Measurements from ENCODE around the gene IFI30.

IFI30 gene

GRCh38 chr19:18150776-18151624, 22.6 kb upstream of the IFI30 start:
- POLR2A ChIA-PET = no interaction called here
- Histone ChIP-seq H3K4me1 (ENCODE audit: control extremely low read depth in 1 of 4, control insufficient read depth in 4 of 4, insufficient read depth in 4 of 4, low read length in 3 of 4) (peaks cover 0 to 32% (median 24%) of the 10 kb centered on the region in 4 experiments), H3K4me3 (ENCODE audit: control insufficient read depth in 1 of 7, extremely low read depth in 1 of 7, insufficient read depth in 4 of 7, low read depth in 2 of 7, low read length in 6 of 7) (peak overlapping the region in 2 of 7 experiments; percentile 80 to 92), H3K36me3 (ENCODE audit: control insufficient read depth in 4 of 4, insufficient read depth in 4 of 4, low read length in 3 of 4) (peaks cover 0 to 32% (median 12%) of the 10 kb centered on the region in 4 experiments), H3K9me3 (ENCODE audit: control extremely low read depth in 1 of 5, control insufficient read depth in 4 of 5, insufficient read depth in 2 of 5, low read depth in 1 of 5, low read length in 4 of 5) (no peaks in the 10 kb centered on the region), H3K27me3 (replicated peaks in 2 of 5; ENCODE audit: control insufficient read depth in 4 of 5, insufficient read depth in 5 of 5, low read length in 4 of 5) (no peaks in the 10 kb centered on the region), H3K27ac (ENCODE audit: insufficient read depth in 1 of 2, low read depth in 1 of 2, low read length in 2 of 2, poor library complexity in 1 of 2, severe bottlenecking in 2 of 2) (peak overlapping the region in 1 of 2 experiments; percentile 99)
- CTCF ChIA-PET = interaction anchor here (0.8 to 2.7 kb wide), 11 partner anchors 9 to 178 kb away, joined by 3 to 25 read pairs (median 5); no protein-coding TSS in a partner anchor
- 96% methylated on average over 16 of the region's 18 CpGs for WGBS (ENCODE audit: insufficient coverage)
- no peak for DNase-seq

- WGBS (ENCODE audit: insufficient coverage) = under 1% methylated on average over 22 of the region's 22 CpGs
- POLR2A ChIA-PET = interaction anchor here (0.6 to 1.2 kb wide), 2 partner anchors 40 to 178 kb away, joined by 3 read pairs; partner anchors contain the start of gene MPV17L2
- peak overlapping the region; percentile 98 to 99 for H3K27ac ChIP-seq (ENCODE audit: insufficient read depth in 1 of 2, low read depth in 1 of 2, low read length in 2 of 2, poor library complexity in 1 of 2, severe bottlenecking in 2 of 2)
- no peaks in the 10 kb centered on the region for H3K9me3 ChIP-seq (ENCODE audit: control extremely low read depth in 1 of 5, control insufficient read depth in 4 of 5, insufficient read depth in 2 of 5, low read depth in 1 of 5, low read length in 4 of 5)
- no peaks in the 10 kb centered on the region for H3K27me3 ChIP-seq (replicated peaks in 2 of 5; ENCODE audit: control insufficient read depth in 4 of 5, insufficient read depth in 5 of 5, low read length in 4 of 5)
- DNase-seq = peak; percentile 99 to 100 (median 99)
- peak overlapping the region; percentile 66 to 92 (median 82) for H3K4me3 ChIP-seq (ENCODE audit: control insufficient read depth in 1 of 7, extremely low read depth in 1 of 7, insufficient read depth in 4 of 7, low read depth in 2 of 7, low read length in 6 of 7)
- H3K4me1 ChIP-seq (ENCODE audit: control extremely low read depth in 1 of 4, control insufficient read depth in 4 of 4, insufficient read depth in 4 of 4, low read length in 3 of 4) = peaks cover 0 to 46% (median 33%) of the 10 kb centered on the region in 4 experiments
- CTCF ChIA-PET = interaction anchor here (1.1 to 2.7 kb wide), 7 partner anchors 11 to 40 kb away, joined by 3 to 25 read pairs (median 5); no protein-coding TSS in a partner anchor
- peaks cover 0 to 38% (median 9%) of the 10 kb centered on the region in 4 experiments for H3K36me3 ChIP-seq (ENCODE audit: control insufficient read depth in 4 of 4, insufficient read depth in 4 of 4, low read length in 3 of 4)
These were observed 21.2 kb upstream of the IFI30 start for GRCh38 chr19:18152442-18152816.

GRCh38 chr19:18152817-18153555, 20.6 kb upstream of the IFI30 start, which contains the start of gene PIK3R2:
Gene PIK3R2, plus strand, starts transcription at chr19:18153163. Its CDS starts 2,717 bp downstream, at chr19:18155880.
- Histone ChIP-seq H3K9me3 (ENCODE audit: control extremely low read depth in 1 of 5, control insufficient read depth in 4 of 5, insufficient read depth in 2 of 5, low read depth in 1 of 5, low read length in 4 of 5) (no peaks in the 10 kb centered on the region), H3K27me3 (replicated peaks in 2 of 5; ENCODE audit: control insufficient read depth in 4 of 5, insufficient read depth in 5 of 5, low read length in 4 of 5) (no peaks in the 10 kb centered on the region), H3K4me1 (ENCODE audit: control extremely low read depth in 1 of 4, control insufficient read depth in 4 of 4, insufficient read depth in 4 of 4, low read length in 3 of 4) (peaks cover 0 to 51% (median 36%) of the 10 kb centered on the region in 4 experiments), H3K27ac (ENCODE audit: insufficient read depth in 1 of 2, low read depth in 1 of 2, low read length in 2 of 2, poor library complexity in 1 of 2, severe bottlenecking in 2 of 2) (peak within 1 kb of the TSS; percentile 98 to 99), H3K4me3 (ENCODE audit: control insufficient read depth in 1 of 7, extremely low read depth in 1 of 7, insufficient read depth in 4 of 7, low read depth in 2 of 7, low read length in 6 of 7) (peak within 1 kb of the TSS; percentile 66 to 92 (median 82)), H3K36me3 (ENCODE audit: control insufficient read depth in 4 of 4, insufficient read depth in 4 of 4, low read length in 3 of 4) (peaks cover 0 to 37% (median 9%) of the 10 kb centered on the region in 4 experiments)
- POLR2A ChIA-PET = interaction anchor here (1.2 kb wide), 1 partner anchor 40 kb away, joined by 3 read pairs; the partner anchor contains the start of gene MPV17L2
- peak; percentile 98 to 99 (median 99) for DNase-seq
- WGBS (ENCODE audit: insufficient coverage) = 0% methylated on average over 59 of the region's 86 CpGs
- CTCF ChIA-PET = interaction anchor here (1.1 to 2.7 kb wide), 7 partner anchors 11 to 41 kb away, joined by 3 to 25 read pairs (median 5); no protein-coding TSS in a partner anchor

GRCh38 chr19:18153556-18154134, 20.0 kb upstream of the IFI30 start:
- peak overlapping the region; percentile 54 to 99 for H3K27ac ChIP-seq (ENCODE audit: insufficient read depth in 1 of 2, low read depth in 1 of 2, low read length in 2 of 2, poor library complexity in 1 of 2, severe bottlenecking in 2 of 2)
- ChIA-PET CTCF (interaction anchor here (1.5 kb wide), 1 partner anchor 13 kb away, joined by 4 read pairs; no protein-coding TSS in a partner anchor), POLR2A (no interaction called here)
- WGBS (ENCODE audit: insufficient coverage) = 2% methylated on average over 37 of the region's 38 CpGs
- peak overlapping the region; percentile 61 to 92 (median 81) for H3K4me3 ChIP-seq (ENCODE audit: control insufficient read depth in 1 of 7, extremely low read depth in 1 of 7, insufficient read depth in 4 of 7, low read depth in 2 of 7, low read length in 6 of 7)
- H3K36me3 ChIP-seq (ENCODE audit: control insufficient read depth in 4 of 4, insufficient read depth in 4 of 4, low read length in 3 of 4) = peaks cover 0 to 40% (median 10%) of the 10 kb centered on the region in 4 experiments
- DNase-seq = peak in 1 of 3 donors; percentile 36
- H3K27me3 ChIP-seq (replicated peaks in 2 of 5; ENCODE audit: control insufficient read depth in 4 of 5, insufficient read depth in 5 of 5, low read length in 4 of 5) = no peaks in the 10 kb centered on the region
- no peaks in the 10 kb centered on the region for H3K9me3 ChIP-seq (ENCODE audit: control extremely low read depth in 1 of 5, control insufficient read depth in 4 of 5, insufficient read depth in 2 of 5, low read depth in 1 of 5, low read length in 4 of 5)
- H3K4me1 ChIP-seq (ENCODE audit: control extremely low read depth in 1 of 4, control insufficient read depth in 4 of 4, insufficient read depth in 4 of 4, low read length in 3 of 4) = peaks cover 0 to 52% (median 36%) of the 10 kb centered on the region in 4 experiments

GRCh38 chr19:18155095-18156087, 18.2 kb upstream of the IFI30 start:
- CTCF ChIA-PET = interaction anchor here (0.7 to 1.5 kb wide), 5 partner anchors 10 to 85 kb away, joined by 3 to 7 read pairs (median 3); no protein-coding TSS in a partner anchor
- Histone ChIP-seq H3K9me3 (ENCODE audit: control extremely low read depth in 1 of 5, control insufficient read depth in 4 of 5, insufficient read depth in 2 of 5, low read depth in 1 of 5, low read length in 4 of 5) (no peaks in the 10 kb centered on the region), H3K36me3 (ENCODE audit: control insufficient read depth in 4 of 4, insufficient read depth in 4 of 4, low read length in 3 of 4) (peaks cover 0 to 35% (median 11%) of the 10 kb centered on the region in 4 experiments), H3K4me3 (ENCODE audit: control insufficient read depth in 1 of 7, extremely low read depth in 1 of 7, insufficient read depth in 4 of 7, low read depth in 2 of 7, low read length in 6 of 7) (no peak overlapping the region), H3K4me1 (ENCODE audit: control extremely low read depth in 1 of 4, control insufficient read depth in 4 of 4, insufficient read depth in 4 of 4, low read length in 3 of 4) (peaks cover 0 to 56% (median 38%) of the 10 kb centered on the region in 4 experiments), H3K27ac (ENCODE audit: insufficient read depth in 1 of 2, low read depth in 1 of 2, low read length in 2 of 2, poor library complexity in 1 of 2, severe bottlenecking in 2 of 2) (peak overlapping the region in 1 of 2 experiments; percentile 71), H3K27me3 (replicated peaks in 2 of 5; ENCODE audit: control insufficient read depth in 4 of 5, insufficient read depth in 5 of 5, low read length in 4 of 5) (no peaks in the 10 kb centered on the region)
- 98% methylated on average over 22 of the region's 43 CpGs for WGBS (ENCODE audit: insufficient coverage)
- POLR2A ChIA-PET = no interaction called here
- DNase-seq = peak in 1 of 3 donors; percentile 26

All from common myeloid progenitor, CD34-positive (primary cell).